ENCODE data around the gene DNAJB1. TPM values are rescaled to one million over a fixed set of nuclear protein-coding genes. Genes with fewer than 3 reads are reported as not detected.

Gene DNAJB1
- total and polyA plus RNA-seq, 4 donors = 72.2 to 171 (median 94.5) TPM

GRCh38 chr19:14494411-14494810 is 23.8 kb downstream of the DNAJB1 start:
- no peak for ATAC-seq (ENCODE audit: insufficient read depth, low FRiP score)

GRCh38 chr19:14492756-14493337 is 25.4 kb downstream of the DNAJB1 start:
- no peak for TF ChIP-seq CTCF (IDR thresholded peaks at IDR 0.05; ENCODE audit: control extremely low read depth, extremely low read depth)
- no peak overlapping the region for H3K27ac ChIP-seq (ENCODE audit: low read depth in 1 of 2, low read length in 1 of 2)
- DNase-seq = no peak
- H3K36me3 ChIP-seq (ENCODE audit: control insufficient read depth in 4 of 4, insufficient read depth in 4 of 4, low read length in 4 of 4) = peaks cover 0 to 18% (median 10%) of the 10 kb centered on the region in 4 donors
- peaks cover 0 to 15% (median 8%) of the 10 kb centered on the region in 5 donors for H3K4me1 ChIP-seq (ENCODE audit: control insufficient read depth in 5 of 5, insufficient read depth in 5 of 5, low read length in 5 of 5)
- ATAC-seq (ENCODE audit: insufficient read depth, low FRiP score) = no peak
- no peaks in the 10 kb centered on the region for H3K27me3 ChIP-seq (ENCODE audit: control insufficient read depth in 3 of 3, insufficient read depth in 3 of 3, low read length in 2 of 3)
- 86 to 88% methylated on average over 5 of the region's 5 CpGs for WGBS, 2 donors
- no peaks in the 10 kb centered on the region for H3K9me3 ChIP-seq (ENCODE audit: control insufficient read depth in 4 of 4, insufficient read depth in 3 of 4, low read length in 3 of 4)
- H3K9ac ChIP-seq (ENCODE audit: insufficient read depth in 1 of 2, low read length in 2 of 2) = no peak overlapping the region
- no peak overlapping the region for H3K4me3 ChIP-seq

More at GRCh38 chr19:14494411-14494810, 23.8 kb downstream of the DNAJB1 start:
- Histone ChIP-seq H3K4me3 (peak overlapping the region; percentile 2), H3K9me3 (ENCODE audit: control insufficient read depth in 4 of 4, insufficient read depth in 3 of 4, low read length in 3 of 4) (no peaks in the 10 kb centered on the region), H3K36me3 (ENCODE audit: control insufficient read depth in 4 of 4, insufficient read depth in 4 of 4, low read length in 4 of 4) (peaks cover 0 to 9% (median 4%) of the 10 kb centered on the region in 4 donors), H3K4me1 (ENCODE audit: control insufficient read depth in 5 of 5, insufficient read depth in 5 of 5, low read length in 5 of 5) (peaks cover 0 to 18% (median 9%) of the 10 kb centered on the region in 5 donors), H3K27ac (ENCODE audit: low read depth in 1 of 2, low read length in 1 of 2) (peak overlapping the region in 1 of 2 donors; percentile 65), H3K27me3 (ENCODE audit: control insufficient read depth in 3 of 3, insufficient read depth in 3 of 3, low read length in 2 of 3) (no peaks in the 10 kb centered on the region), H3K9ac (ENCODE audit: insufficient read depth in 1 of 2, low read length in 2 of 2) (no peak overlapping the region)
- no peak for TF ChIP-seq CTCF (IDR thresholded peaks at IDR 0.05; ENCODE audit: control extremely low read depth, extremely low read depth)
- 57 to 73% methylated on average over 4 of the region's 4 CpGs for WGBS, 2 donors
- DNase-seq = no peak

GRCh38 chr19:14487370-14488125 is 30.6 kb downstream of the DNAJB1 start:
- WGBS, 2 donors = 93 to 96% methylated on average over 16 of the region's 16 CpGs
- H3K9ac ChIP-seq (ENCODE audit: insufficient read depth in 1 of 2, low read length in 2 of 2) = no peak overlapping the region
- ATAC-seq (ENCODE audit: insufficient read depth, low FRiP score) = no peak
- TF ChIP-seq CTCF (IDR thresholded peaks at IDR 0.05; ENCODE audit: control extremely low read depth, extremely low read depth) = no peak
- H3K27ac ChIP-seq (ENCODE audit: low read depth in 1 of 2, low read length in 1 of 2) = no peak overlapping the region
- H3K4me1 ChIP-seq (ENCODE audit: control insufficient read depth in 5 of 5, insufficient read depth in 5 of 5, low read length in 5 of 5) = no peaks in the 10 kb centered on the region
- H3K4me3 ChIP-seq = no peak overlapping the region
- DNase-seq = no peak
- peaks cover 0 to 21% (median 11%) of the 10 kb centered on the region in 4 donors for H3K36me3 ChIP-seq (ENCODE audit: control insufficient read depth in 4 of 4, insufficient read depth in 4 of 4, low read length in 4 of 4)
- H3K27me3 ChIP-seq (ENCODE audit: control insufficient read depth in 3 of 3, insufficient read depth in 3 of 3, low read length in 2 of 3) = no peaks in the 10 kb centered on the region
- no peaks in the 10 kb centered on the region for H3K9me3 ChIP-seq (ENCODE audit: control insufficient read depth in 4 of 4, insufficient read depth in 3 of 4, low read length in 3 of 4)

All from lung (tissue), 12 donors.